ENCODE measurements around the gene ADAMTSL1. TPM values are rescaled to one million over a fixed set of nuclear protein-coding genes. Genes with fewer than 3 reads are reported as not detected.

Gene ADAMTSL1
- total RNA-seq, 4 donors from 2014 or later = 0.32 to 2.3 (median 1.3) TPM

- H3K27me3 ChIP-seq = no peaks in the 10 kb centered on the region
- no peak for TF ChIP-seq EP300 (IDR thresholded peaks at IDR 0.05)
- TF ChIP-seq POLR2A (IDR thresholded peaks at IDR 0.05) = no peak
- no peaks in the 10 kb centered on the region for H3K4me1 ChIP-seq
- 89% methylated on average over 1 of the region's 1 CpG for WGBS
- no peak overlapping the region for H3K4me3 ChIP-seq
- H3K27ac ChIP-seq = no peak overlapping the region
- DNase-seq (ENCODE audit: low spot score in 2 of 2) = no peak
- no peaks in the 10 kb centered on the region for H3K9me3 ChIP-seq
- H3K36me3 ChIP-seq = no peaks in the 10 kb centered on the region
Observed at GRCh38 chr9:18951936-18952335, 478.0 kb downstream of the ADAMTSL1 start.

DNA sequence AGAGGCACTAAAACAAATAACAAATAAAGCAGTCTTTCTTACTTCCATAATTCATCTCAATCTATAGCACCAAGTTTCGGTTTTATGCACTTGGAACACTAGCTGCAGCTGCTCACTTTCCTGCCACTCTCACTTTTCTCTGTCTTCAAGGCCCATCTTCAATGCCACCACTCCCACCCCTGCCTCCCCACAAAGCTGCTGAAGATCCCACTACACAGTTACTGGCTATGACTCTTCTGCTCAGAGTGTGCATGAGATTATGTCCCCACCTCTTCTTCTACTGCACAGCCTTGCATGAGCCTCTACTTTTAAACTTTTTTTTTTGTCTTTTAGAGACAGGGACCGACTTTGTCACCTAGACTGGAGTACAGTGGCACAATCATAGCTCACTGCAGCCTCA lies 481.7 kb downstream of the ADAMTSL1 start:
- Histone ChIP-seq H3K4me1 (no peaks in the 10 kb centered on the region), H3K9me3 (no peaks in the 10 kb centered on the region), H3K27me3 (no peaks in the 10 kb centered on the region), H3K4me3 (no peak overlapping the region), H3K36me3 (no peaks in the 10 kb centered on the region), H3K27ac (no peak overlapping the region)
- WGBS = 80% methylated on average over 2 of the region's 2 CpGs
- TF ChIP-seq CTCF (IDR thresholded peaks at IDR 0.05) = no peak
- no peak for TF ChIP-seq POLR2AphosphoS5 (IDR thresholded peaks at IDR 0.05)
- no peak for TF ChIP-seq EP300 (IDR thresholded peaks at IDR 0.05)
- TF ChIP-seq POLR2A (IDR thresholded peaks at IDR 0.05) = no peak
- no peak for DNase-seq (ENCODE audit: low spot score in 2 of 2)

All from suprapubic skin (tissue), 4 donors.